GM12892 (cell line): ENCODE results near the gene TNNC1.

ENCODE experiments used
- DNase-seq: peaks from one replicate; pipeline ENCODE4 v3.0.0; 2011; ENCODE audit not compliant: insufficient read length
- FAIRE-seq: peaks from 2 replicates; lab custom pipeline; 2011; peaks lifted over from hg19 to GRCh38; lab: Jason Lieb, UNC
- POLR2A ChIP-seq: IDR thresholded peaks from 2 replicates; pipeline ENCODE4 v1.6.1; 2011; ENCODE audit warnings: low read depth, low read length, control low read depth
- POLR2AphosphoS5 ChIP-seq: IDR thresholded peaks from 2 replicates; pipeline ENCODE4 v1.6.1; 2011; ENCODE audit warnings: low read depth, low read length, control low read depth
- TAF1 ChIP-seq: IDR thresholded peaks from 2 replicates; pipeline ENCODE4 v1.6.1; 2011; ENCODE audit warnings: low read depth, mild to moderate bottlenecking, control low read depth, low read length, borderline replicate concordance

TNNC1 gene

GRCh38 chr3:52437326-52438103 is 16.3 kb downstream of the TNNC1 start:
- TF ChIP-seq POLR2A (no peak), POLR2AphosphoS5 (no peak), TAF1 (no peak)
- FAIRE-seq (no peak), DNase-seq (no peak)

GRCh38 chr3:52436500-52437149 is 17.2 kb downstream of the TNNC1 start:
- no peak for DNase-seq
- TF ChIP-seq TAF1: no peak
- TF ChIP-seq POLR2A: no peak
- no peak for TF ChIP-seq POLR2AphosphoS5
- FAIRE-seq: no peak

GRCh38 chr3:52435246-52436101 is 18.4 kb downstream of the TNNC1 start:
- DNase-seq: no peak
- TF ChIP-seq POLR2A (no peak), TAF1 (no peak), POLR2AphosphoS5 (no peak)
- FAIRE-seq: no peak

GRCh38 chr3:52434491-52435115 is 19.2 kb downstream of the TNNC1 start:
- FAIRE-seq (no peak), DNase-seq (no peak)
- TF ChIP-seq TAF1 (no peak), POLR2A (no peak)

GRCh38 chr3:52433996-52434479 is 19.8 kb downstream of the TNNC1 start:
- no peak for FAIRE-seq
- no peak for DNase-seq
- TF ChIP-seq TAF1 (no peak), POLR2AphosphoS5 (no peak), POLR2A (no peak)

- FAIRE-seq (no peak), DNase-seq (no peak)
- no peak for TF ChIP-seq TAF1
- TF ChIP-seq POLR2A: no peak
- TF ChIP-seq POLR2AphosphoS5: no peak
Measured at GRCh38 chr3:52433328-52433995, 20.4 kb downstream of the TNNC1 start.

GRCh38 chr3:52432691-52433141 is 21.1 kb downstream of the TNNC1 start:
- no peak for TF ChIP-seq TAF1
- TF ChIP-seq POLR2A: no peak
- no peak for TF ChIP-seq POLR2AphosphoS5

GRCh38 chr3:52432225-52432624 is 21.6 kb downstream of the TNNC1 start:
- FAIRE-seq (no peak), DNase-seq (no peak)
- no peak for TF ChIP-seq TAF1
- TF ChIP-seq POLR2A: no peak
- no peak for TF ChIP-seq POLR2AphosphoS5

More at GRCh38 chr3:52432691-52433141, 21.1 kb downstream of the TNNC1 start:
- DNase-seq (no peak), FAIRE-seq (no peak)

GRCh38 chr3:52431459-52432223 is 22.2 kb downstream of the TNNC1 start:
- TF ChIP-seq POLR2AphosphoS5 (no peak), TAF1 (no peak), POLR2A (no peak)
- FAIRE-seq: peak; percentile 17
- no peak for DNase-seq

- DNase-seq (no peak), FAIRE-seq (no peak)
- TF ChIP-seq POLR2A: no peak
- no peak for TF ChIP-seq TAF1
- TF ChIP-seq POLR2AphosphoS5: no peak
Measured at GRCh38 chr3:52430416-52430810, 23.4 kb downstream of the TNNC1 start.
